NCI-H460 (cell line): ENCODE data around the gene SPTLC2. TPM values are rescaled to one million over a fixed set of nuclear protein-coding genes. Genes with fewer than 3 reads are reported as not detected.
A peak's percentile ranks its signal among the peaks of the same experiment; 100 is the strongest.

ENCODE experiments used
- DNase-seq: peaks from one replicate; pipeline ENCODE4 v3.0.0-alpha.2; 2016; ENCODE audit warnings: low read depth; ENCODE audit errors: extremely low read depth
- total RNA-seq: library from RNA; depleted of rRNA; stranded (reverse); fragments of >200 nt; shearing (Covaris generic); gene quantifications from 2 replicates; pipeline ENCODE4 v1.2.3, GENCODE V29; 2014

SPTLC2 gene
- total RNA-seq, 1 experiment from 2014 or later, result 9.6 TPM

GRCh38 chr14:77623201-77623600, 6.8 kb upstream of the SPTLC2 start:
- DNase-seq, result no peak

- DNase-seq, result no peak
These were observed 6.0 kb upstream of the SPTLC2 start for GRCh38 chr14:77622366-77622961.

GRCh38 chr14:77620222-77620870, 3.9 kb upstream of the SPTLC2 start:
- DNase-seq, result no peak

GRCh38 chr14:77618381-77618970, 2.0 kb upstream of the SPTLC2 start:
- no peak for DNase-seq

- no peak for DNase-seq
These were observed 344 bp downstream of the SPTLC2 start for GRCh38 chr14:77616133-77616453.

- DNase-seq, result no peak
These were observed 890 bp downstream of the SPTLC2 start for GRCh38 chr14:77615361-77616132.

GRCh38 chr14:77613201-77613600, 3.2 kb downstream of the SPTLC2 start:
- DNase-seq, result no peak

- no peak for DNase-seq
These were observed 4.3 kb downstream of the SPTLC2 start for GRCh38 chr14:77612011-77612620.

- no peak for DNase-seq
These were observed 5.9 kb downstream of the SPTLC2 start for GRCh38 chr14:77610553-77610952.

- no peak for DNase-seq
These were observed 6.5 kb downstream of the SPTLC2 start for GRCh38 chr14:77609922-77610321.

- DNase-seq, result no peak
These were observed 8.6 kb downstream of the SPTLC2 start for GRCh38 chr14:77607741-77608302.

- no peak for DNase-seq
These were observed 11.0 kb downstream of the SPTLC2 start for GRCh38 chr14:77605392-77605972.

- peak; percentile 19 for DNase-seq
These were observed 12.7 kb downstream of the SPTLC2 start for GRCh38 chr14:77603654-77604255.

- no peak for DNase-seq
These were observed 13.4 kb downstream of the SPTLC2 start for GRCh38 chr14:77603031-77603430.

GRCh38 chr14:77601846-77602619, 14.4 kb downstream of the SPTLC2 start:
- no peak for DNase-seq

GRCh38 chr14:77599889-77600288, 16.5 kb downstream of the SPTLC2 start:
- DNase-seq, result no peak

GRCh38 chr14:77598366-77599070, 17.9 kb downstream of the SPTLC2 start:
- DNase-seq, result no peak

GRCh38 chr14:77593501-77593961, 22.9 kb downstream of the SPTLC2 start:
- DNase-seq, result no peak
